Activated CD8-positive, alpha-beta memory T cell treated with anti-CD3 and anti-CD28 coated beads, Interleukin-2, amount 50 U/mL, for 24 hours (primary cell): ENCODE results near the gene IMPA2.
"Not testable (repeated sequence)": the region's sequence is repeated elsewhere in the genome, so short reads cannot be mapped to it uniquely, and the experiment has no call there.

Source experiments
- DNase-seq: peaks from one replicate; pipeline ENCODE4 v3.0.0-alpha.2; 2020; ENCODE audit errors: extremely low read depth

The IMPA2 gene

GRCh38 chr18:11962597-11962996, 18.7 kb upstream of the IMPA2 start:
- DNase-seq, result no peak

DNA sequence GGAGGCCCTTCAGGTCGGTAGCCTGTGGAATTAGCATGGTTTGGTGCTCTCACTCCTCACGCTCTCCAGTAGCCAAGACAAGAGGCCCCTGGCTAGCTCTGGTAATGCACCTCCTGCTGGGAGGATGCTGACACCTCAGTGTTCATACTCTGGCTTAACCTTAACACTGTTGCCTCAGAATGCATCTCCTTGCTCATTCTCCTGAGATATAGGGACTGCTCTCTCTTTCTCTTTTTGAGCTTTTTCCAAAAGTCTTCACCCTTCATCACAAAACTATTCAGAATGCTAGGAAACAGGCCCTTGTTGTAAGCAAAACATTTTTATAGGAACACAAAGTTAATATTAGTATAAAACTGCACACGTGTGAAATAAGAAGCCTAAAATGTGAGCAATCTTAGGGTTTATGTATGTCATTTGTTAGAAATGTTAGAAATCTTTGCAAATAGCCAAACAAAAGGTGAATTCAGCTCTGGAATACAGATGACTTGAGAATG, 17.3 kb upstream of the IMPA2 start:
- DNase-seq, result no peak

- DNase-seq, result no peak
Measured at GRCh38 chr18:11969904-11970835, 11.1 kb upstream of the IMPA2 start.

DNA sequence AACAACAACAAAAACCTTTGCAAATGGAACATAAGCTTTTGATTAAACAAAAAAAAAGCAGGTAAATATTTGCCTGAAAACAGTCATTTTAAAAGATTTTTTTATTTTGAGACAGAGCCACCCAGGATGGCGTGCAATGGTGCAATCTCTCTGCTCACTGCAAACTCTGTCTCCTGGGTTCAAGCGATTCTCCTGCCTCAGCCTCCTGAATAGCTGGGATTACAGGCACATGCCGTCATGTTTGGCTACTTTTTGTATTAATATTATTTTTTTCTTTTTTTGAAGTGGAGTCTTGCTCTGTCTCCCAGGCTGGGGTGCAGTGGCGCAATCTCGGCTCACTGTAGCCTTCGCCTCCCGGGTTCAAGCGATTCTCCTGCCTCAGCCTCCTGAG, 10.5 kb upstream of the IMPA2 start:
- DNase-seq, result not testable (repeated sequence)

DNA sequence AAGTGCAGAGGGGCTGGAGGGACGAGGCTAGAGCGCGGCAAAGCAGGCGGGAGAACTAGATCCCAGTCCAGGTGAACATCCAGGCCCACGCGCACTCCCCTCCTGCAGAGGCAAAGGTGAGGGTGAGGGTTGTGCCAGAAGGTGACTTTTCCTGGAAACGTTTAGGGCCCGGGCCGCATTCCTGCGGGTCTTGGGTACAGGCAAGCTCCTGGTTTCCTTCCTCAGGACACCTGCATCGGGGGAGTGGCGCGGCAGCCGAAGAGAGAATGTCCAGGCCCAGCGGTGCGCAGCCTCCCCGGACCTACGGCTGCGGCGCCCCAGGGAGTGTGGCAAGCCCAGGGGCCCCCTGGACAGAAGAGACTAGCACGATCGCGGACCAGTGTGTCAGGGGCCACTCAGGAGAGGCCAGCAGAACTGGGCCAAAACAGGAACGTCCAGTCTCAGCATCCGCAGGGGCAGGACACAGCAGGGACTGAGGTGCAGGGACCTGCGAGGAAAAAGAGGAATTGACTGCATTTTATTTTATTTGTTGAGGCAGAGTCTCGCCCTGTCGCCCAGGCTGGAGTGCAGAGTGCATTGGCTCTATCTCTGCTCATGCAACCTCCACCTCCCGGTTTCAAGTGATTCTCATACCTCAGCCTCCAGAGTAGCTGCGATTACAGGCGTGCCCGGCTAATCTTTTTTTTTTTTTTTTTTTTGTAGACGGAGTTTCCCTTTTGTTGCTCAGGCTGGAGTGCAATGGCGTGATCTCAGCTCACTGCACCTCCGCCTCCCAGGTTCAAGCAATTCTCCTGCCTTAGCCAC, 8.7 kb upstream of the IMPA2 start:
- DNase-seq, result no peak

DNA sequence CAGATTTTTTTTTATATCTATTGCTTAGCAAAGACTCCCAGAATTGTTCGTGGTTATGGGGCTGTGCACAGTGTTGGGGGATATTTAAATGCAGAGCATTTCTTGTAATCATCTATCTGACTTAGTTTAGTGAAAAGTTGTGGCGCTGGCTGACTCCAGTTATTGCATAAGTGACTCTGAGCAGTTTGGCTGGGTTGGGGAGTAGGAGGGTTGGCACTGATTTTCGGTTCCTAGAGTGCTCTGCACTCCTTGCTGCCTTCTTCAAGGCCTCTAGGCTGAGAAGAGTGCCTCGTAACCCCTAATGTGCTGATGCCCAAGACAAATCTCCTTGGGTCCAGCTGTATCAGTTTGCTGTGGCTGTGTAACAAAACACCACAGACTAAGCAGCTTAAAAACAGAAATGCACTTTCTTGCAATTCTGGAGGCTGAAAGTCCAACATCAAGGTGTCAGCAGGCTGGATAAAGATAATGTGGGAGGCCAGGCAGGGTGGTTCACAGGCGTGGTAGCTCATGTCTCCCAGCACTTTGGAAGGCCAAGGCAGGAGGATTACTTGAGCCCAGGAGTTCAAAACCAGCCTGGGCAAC, 6.5 kb upstream of the IMPA2 start:
- DNase-seq, result no peak

GRCh38 chr18:11975723-11976122, 5.6 kb upstream of the IMPA2 start:
- no peak for DNase-seq

- no peak for DNase-seq
Measured at GRCh38 chr18:11976315-11977152, 4.8 kb upstream of the IMPA2 start.

DNA sequence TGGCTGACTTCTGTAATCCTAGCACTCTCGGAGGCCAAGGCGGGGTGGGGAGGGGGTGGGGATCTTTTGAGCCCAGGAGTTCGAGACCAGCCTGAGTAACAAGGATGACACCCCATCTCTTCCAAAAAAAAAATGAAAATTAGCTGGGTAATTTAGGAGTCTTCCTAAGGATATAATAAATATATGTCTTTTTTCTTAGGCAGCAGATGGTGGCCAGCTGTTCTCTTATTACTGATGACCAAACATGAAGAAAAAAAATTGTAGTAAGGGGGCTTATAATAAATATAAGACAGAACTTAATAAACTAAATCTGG, 4.2 kb upstream of the IMPA2 start:
- DNase-seq, result no peak

DNA sequence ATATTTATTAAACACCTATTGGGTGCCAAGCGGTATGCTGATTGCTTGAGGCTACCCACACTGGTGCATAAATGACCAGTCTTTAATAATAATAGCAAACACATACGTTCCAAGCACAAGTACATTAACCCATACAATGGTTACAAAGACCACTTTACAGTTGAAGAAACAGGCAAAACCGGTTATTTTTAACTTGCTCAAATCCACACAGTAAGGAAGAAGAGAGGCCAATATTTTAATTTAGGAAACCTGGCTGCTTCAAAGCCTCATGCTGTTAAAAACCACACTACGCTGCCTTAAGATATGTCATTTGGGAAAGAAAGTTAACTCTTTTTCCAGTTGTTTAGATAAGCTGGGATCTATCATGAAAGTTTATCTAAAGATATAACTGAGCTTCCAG, 2.4 kb upstream of the IMPA2 start:
- no peak for DNase-seq

GRCh38 chr18:11980163-11980493, 1.2 kb upstream of the IMPA2 start:
- no peak for DNase-seq

GRCh38 chr18:11980494-11981191, 664 bp upstream of the IMPA2 start:
- peak; percentile 91 for DNase-seq

DNA sequence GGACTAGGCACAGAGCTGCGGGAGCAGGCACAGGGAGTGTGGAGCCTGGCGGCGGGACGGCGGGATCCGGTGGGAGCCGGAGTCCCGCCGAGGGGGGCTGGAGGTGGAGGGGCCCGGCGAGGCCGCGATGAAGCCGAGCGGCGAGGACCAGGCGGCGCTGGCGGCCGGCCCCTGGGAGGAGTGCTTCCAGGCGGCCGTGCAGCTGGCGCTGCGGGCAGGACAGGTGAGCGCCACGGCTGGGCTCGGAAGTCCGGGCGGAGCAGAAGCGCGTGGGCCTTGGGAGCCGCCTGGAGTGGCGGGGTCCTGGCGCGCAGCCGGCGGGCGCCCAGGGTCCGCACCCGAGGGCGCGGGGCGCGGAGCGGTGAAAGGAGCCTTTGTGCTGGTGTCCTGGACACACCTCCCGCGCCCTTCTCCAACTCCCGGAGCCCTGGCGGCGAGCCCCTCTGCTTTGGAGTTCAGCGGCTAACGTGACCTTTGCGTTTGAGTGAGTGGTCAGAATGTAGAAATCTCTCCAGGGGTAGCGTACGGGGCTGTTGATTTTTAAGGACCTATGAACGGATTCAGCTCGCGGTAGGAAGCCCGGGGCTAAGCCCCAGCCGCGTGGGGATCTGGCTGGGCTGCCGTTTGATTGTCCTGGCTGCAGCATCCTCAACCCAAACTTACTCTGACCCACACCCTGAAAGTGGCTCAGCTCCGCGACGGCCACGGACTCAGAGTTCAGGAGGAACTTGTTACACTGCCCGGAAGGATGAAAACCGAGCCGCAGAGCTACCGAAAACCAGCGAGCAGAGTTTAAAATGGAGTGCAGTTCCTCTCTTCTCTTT, 448 bp downstream of the IMPA2 start:
- DNase-seq, result no peak

- DNase-seq, result no peak
Measured at GRCh38 chr18:11982981-11983380, 1.7 kb downstream of the IMPA2 start.

DNA sequence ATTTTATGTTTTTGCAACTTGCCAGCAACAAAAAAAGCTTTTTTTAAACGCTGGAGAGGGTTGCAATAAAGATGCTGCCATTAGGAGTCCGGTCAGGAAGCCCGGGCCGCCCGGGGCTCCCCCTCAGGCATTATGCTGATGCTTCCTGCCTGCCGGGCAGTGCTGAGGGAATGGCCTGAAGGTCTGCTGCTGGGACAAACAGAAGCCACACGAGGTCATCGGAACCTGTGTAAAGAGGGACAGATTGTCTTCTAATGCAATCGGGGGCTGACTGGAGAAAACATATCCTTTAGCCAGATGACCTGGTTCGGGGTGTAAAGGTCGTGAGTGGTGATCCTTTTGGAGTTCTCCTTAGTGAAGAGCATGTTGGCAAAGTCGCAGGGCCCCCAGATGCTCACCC, 2.3 kb downstream of the IMPA2 start:
- DNase-seq, result no peak

DNA sequence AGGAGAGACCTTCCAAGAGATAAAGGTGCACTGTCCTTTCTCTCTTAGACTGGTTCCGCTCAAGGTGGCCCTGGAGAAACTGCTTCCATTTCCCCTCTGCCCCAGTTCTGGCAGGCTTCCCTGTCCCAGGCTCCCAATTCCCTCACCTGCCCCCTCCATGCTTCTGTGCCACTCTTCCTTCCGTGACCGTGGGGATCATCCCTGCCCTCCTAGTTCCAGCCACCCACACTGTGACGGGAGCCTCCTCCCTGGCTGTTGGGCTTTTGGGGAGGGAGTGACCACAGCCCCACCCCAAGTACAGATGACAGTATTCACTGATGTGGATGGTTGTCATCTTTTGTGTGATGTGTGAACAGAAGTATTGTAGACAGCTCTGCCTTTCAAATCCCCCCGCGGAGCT, 2.8 kb downstream of the IMPA2 start:
- no peak for DNase-seq

- no peak for DNase-seq
Measured at GRCh38 chr18:11985586-11985985, 4.3 kb downstream of the IMPA2 start.

GRCh38 chr18:11986061-11986460, 4.8 kb downstream of the IMPA2 start:
- no peak for DNase-seq

- DNase-seq, result no peak
Measured at GRCh38 chr18:11987527-11987926, 6.2 kb downstream of the IMPA2 start.

DNA sequence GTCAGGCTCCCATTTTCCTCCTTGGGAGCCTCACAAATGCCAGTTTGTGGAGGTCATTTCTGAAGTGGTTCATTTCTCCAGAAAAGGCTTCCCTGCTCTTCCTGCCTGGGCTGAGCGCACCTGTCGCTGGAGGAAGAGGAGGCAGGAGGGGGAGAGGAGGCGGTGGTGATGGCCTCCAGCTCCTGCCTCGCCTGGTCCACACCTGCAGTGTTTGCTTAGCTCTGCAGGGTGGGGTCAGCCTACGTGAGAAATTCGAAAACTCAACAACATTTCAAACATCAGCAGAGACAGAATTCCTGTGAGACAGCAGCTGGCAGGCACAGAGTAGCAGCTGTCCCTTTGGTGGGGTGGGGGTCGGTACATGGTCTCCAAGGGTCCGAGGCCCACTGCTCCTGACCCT, 7.9 kb downstream of the IMPA2 start:
- no peak for DNase-seq
